OCI-LY1 (cell line): Measurements from ENCODE around the gene MRRF.

Experiments used
- H2AFZ ChIP-seq: fragments of 200-600 bp; sonication (generic), shearing (Covaris generic); 2 replicates; pipeline ENCODE4 v1.6.0; 2014; ENCODE audit warnings: antibody characterized with exemption, mild to moderate bottlenecking, low read length
- H3F3A ChIP-seq: fragments of 200-600 bp; sonication (generic), shearing (Covaris generic); 2 replicates; pipeline ENCODE4 v1.6.0; 2014; ENCODE audit warnings: mild to moderate bottlenecking, antibody characterized with exemption, low read length, moderate library complexity; ENCODE audit not compliant: insufficient read depth
- H3K27ac ChIP-seq: fragments of 200-600 bp; sonication (generic); 2 replicates; pipeline ENCODE4 v1.5.1; 2014; ENCODE audit warnings: low read length, mixed run types, mild to moderate bottlenecking, low read depth; ENCODE audit not compliant: poor library complexity, severe bottlenecking
- H3K27me3 ChIP-seq: fragments of 200-600 bp; sonication (generic); 2 replicates; pipeline ENCODE4 v1.6.0; 2014; ENCODE audit warnings: antibody characterized with exemption, mild to moderate bottlenecking, low read length, moderate library complexity; ENCODE audit not compliant: insufficient read depth
- H3K36me3 ChIP-seq: fragments of 200-600 bp; sonication (generic); 2 replicates; pipeline ENCODE4 v1.6.1; 2014; ENCODE audit warnings: mild to moderate bottlenecking, antibody characterized with exemption, low read length, moderate library complexity, mixed read lengths; ENCODE audit not compliant: insufficient read depth
- H3K4me1 ChIP-seq: fragments of 200-600 bp; sonication (generic); 2 replicates; pipeline ENCODE4 v1.5.1; 2014; ENCODE audit warnings: mild to moderate bottlenecking, low read length, moderate library complexity; ENCODE audit not compliant: insufficient read depth, severe bottlenecking
- H3K4me2 ChIP-seq: fragments of 200-600 bp; sonication (generic), shearing (Covaris generic); 2 replicates; pipeline ENCODE4 v1.6.1; 2014; ENCODE audit warnings: low read length
- H3K4me3 ChIP-seq: fragments of 200-600 bp; sonication (generic); 2 replicates; pipeline ENCODE4 v1.5.1; 2014; ENCODE audit warnings: low read length, low read depth, mild to moderate bottlenecking, mixed read lengths; ENCODE audit not compliant: poor library complexity, severe bottlenecking
- H3K79me2 ChIP-seq: fragments of 200-600 bp; shearing (Covaris generic); 2 replicates; pipeline ENCODE4 v1.6.1; 2016; ENCODE audit warnings: mixed run types, low read length, mixed read lengths; ENCODE audit not compliant: insufficient read depth
- H3K9ac ChIP-seq: fragments of 200-600 bp; sonication (generic), shearing (Covaris generic); 2 replicates; pipeline ENCODE4 v1.6.1; 2014; ENCODE audit warnings: mild to moderate bottlenecking, low read length, mixed read lengths
- H3K9me2 ChIP-seq: fragments of 200-600 bp; sonication (generic), shearing (Covaris generic); 2 replicates; pipeline ENCODE4 v1.6.1; 2014; ENCODE audit warnings: low read depth, mild to moderate bottlenecking, low read length, mixed read lengths
- H3K9me3 ChIP-seq: fragments of 200-600 bp; shearing (Covaris generic); 2 replicates; pipeline ENCODE4 v1.6.1; 2014; ENCODE audit warnings: low read length, mixed read lengths
- H4K20me1 ChIP-seq: fragments of 200-600 bp; sonication (generic), shearing (Covaris generic); 2 replicates; pipeline ENCODE4 v1.6.0; 2016; ENCODE audit warnings: mild to moderate bottlenecking, low read length; ENCODE audit not compliant: insufficient read depth
- CTCF ChIP-seq: fragments of 200-600 bp; sonication (generic), shearing (Covaris generic); IDR thresholded peaks from 2 replicates; pipeline ENCODE4 v1.5.1; 2017; ENCODE audit warnings: mild to moderate bottlenecking, antibody characterized with exemption, low read length, moderate library complexity, mixed read lengths
- EZH2 ChIP-seq: fragments of 200-600 bp; sonication (generic), shearing (Covaris generic); IDR thresholded peaks from 2 replicates; pipeline ENCODE4 v1.8.0; 2017; ENCODE audit warnings: borderline replicate concordance, mixed run types, mild to moderate bottlenecking, antibody characterized with exemption, low read length, moderate library complexity, mixed read lengths

Gene MRRF

GRCh38 chr9:122372856-122373845 is 108.5 kb downstream of the MRRF start:
- peaks cover 4% of the 10 kb centered on the region for H3K27me3 ChIP-seq
- no peak overlapping the region for H3K4me2 ChIP-seq
- no peaks in the 10 kb centered on the region for H3K36me3 ChIP-seq
- no peak overlapping the region for H3K27ac ChIP-seq
- H3K4me3 ChIP-seq: no peak overlapping the region
- no peak overlapping the region for H2AFZ ChIP-seq
- no peaks in the 10 kb centered on the region for H3F3A ChIP-seq
- no peaks in the 10 kb centered on the region for H4K20me1 ChIP-seq
- H3K9me3 ChIP-seq: no peaks in the 10 kb centered on the region
- H3K9ac ChIP-seq: no peak overlapping the region
- H3K79me2 ChIP-seq: no peaks in the 10 kb centered on the region
- no peaks in the 10 kb centered on the region for H3K9me2 ChIP-seq
- H3K4me1 ChIP-seq: peaks cover 13% of the 10 kb centered on the region
- TF ChIP-seq CTCF (no peak), EZH2 (no peak)

- H3K27me3 ChIP-seq: peaks cover 6% of the 10 kb centered on the region
- H3K9me2 ChIP-seq: no peaks in the 10 kb centered on the region
- no peak overlapping the region for H3K4me3 ChIP-seq
- H3K4me2 ChIP-seq: no peak overlapping the region
- H3K27ac ChIP-seq: no peak overlapping the region
- no peaks in the 10 kb centered on the region for H3K79me2 ChIP-seq
- no peaks in the 10 kb centered on the region for H3K36me3 ChIP-seq
- peaks cover 8% of the 10 kb centered on the region for H3K9me3 ChIP-seq
- H3F3A ChIP-seq: no peaks in the 10 kb centered on the region
- H4K20me1 ChIP-seq: no peaks in the 10 kb centered on the region
- no peak overlapping the region for H3K9ac ChIP-seq
- TF ChIP-seq EZH2 (no peak), CTCF (no peak)
- H3K4me1 ChIP-seq: peaks cover 13% of the 10 kb centered on the region
- no peak overlapping the region for H2AFZ ChIP-seq
Measured at GRCh38 chr9:122374885-122375420, 110.3 kb downstream of the MRRF start.

GRCh38 chr9:122376796-122377195 is 112.1 kb downstream of the MRRF start:
- Histone ChIP-seq H3K36me3 (no peaks in the 10 kb centered on the region), H3K9me2 (no peaks in the 10 kb centered on the region), H3K4me1 (no peaks in the 10 kb centered on the region), H3K79me2 (no peaks in the 10 kb centered on the region), H3K9ac (no peak overlapping the region), H3K4me2 (no peak overlapping the region), H3K9me3 (peaks cover 9% of the 10 kb centered on the region), H3K27me3 (peaks cover 6% of the 10 kb centered on the region), H3K4me3 (no peak overlapping the region), H2AFZ (no peak overlapping the region), H3F3A (no peaks in the 10 kb centered on the region), H4K20me1 (no peaks in the 10 kb centered on the region), H3K27ac (no peak overlapping the region)
- no peak for TF ChIP-seq CTCF
- TF ChIP-seq EZH2: no peak
